ENCODE measurements around the gene CHM. TPM values are rescaled to one million over a fixed set of nuclear protein-coding genes. Genes with fewer than 3 reads are reported as not detected.
"Not testable (repeated sequence)": the region's sequence is repeated elsewhere in the genome, so short reads cannot be mapped to it uniquely, and the experiment has no call there.

The CHM gene
- total RNA-seq, 1 experiment from 2014 or later, result 37.1 TPM

DNA sequence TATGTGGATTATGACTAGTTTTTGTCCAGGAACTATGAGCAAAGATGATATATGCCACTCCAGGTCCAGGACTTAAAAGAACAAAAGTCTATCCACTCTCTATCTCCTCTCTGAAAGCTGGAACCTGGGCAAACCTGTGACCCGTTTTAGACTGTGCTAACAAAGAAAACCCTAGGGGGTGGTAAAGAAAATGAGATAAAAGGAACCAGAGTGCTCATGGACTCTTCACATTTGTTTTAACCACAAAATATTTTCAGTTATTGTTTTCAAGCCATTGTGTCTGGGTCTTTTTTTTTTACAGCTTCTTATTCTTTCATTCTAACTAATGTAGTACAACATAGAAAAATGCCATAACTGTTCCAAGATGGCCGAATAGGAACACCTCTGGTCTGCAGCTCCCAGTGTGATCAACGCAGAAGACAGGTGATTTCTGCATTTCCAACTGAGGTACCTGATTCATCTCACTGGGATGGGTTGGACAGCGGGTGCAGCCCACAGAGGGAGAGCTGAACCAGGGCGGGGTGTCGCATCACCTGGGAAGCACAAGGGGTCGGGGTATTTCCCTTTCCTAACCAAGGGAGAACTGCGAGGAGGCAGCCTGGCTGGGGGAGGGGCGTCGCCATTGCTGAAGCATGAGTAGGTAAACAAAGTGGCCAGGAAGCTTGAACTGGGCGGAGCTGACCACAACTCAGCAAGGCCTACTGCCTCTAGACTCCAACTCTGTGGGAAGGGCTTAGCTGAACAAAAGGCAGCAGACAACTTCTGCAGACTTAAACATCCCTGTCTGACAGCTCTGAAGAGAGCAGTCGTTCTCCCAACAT, 45.1 kb downstream of the CHM start:
- peak; percentile 31 for DNase-seq (ENCODE audit: extremely low read depth, low read depth)

GRCh38 chrX:85998954-85999353, 48.4 kb downstream of the CHM start:
- DNase-seq (ENCODE audit: extremely low read depth, low read depth), result no peak

DNA sequence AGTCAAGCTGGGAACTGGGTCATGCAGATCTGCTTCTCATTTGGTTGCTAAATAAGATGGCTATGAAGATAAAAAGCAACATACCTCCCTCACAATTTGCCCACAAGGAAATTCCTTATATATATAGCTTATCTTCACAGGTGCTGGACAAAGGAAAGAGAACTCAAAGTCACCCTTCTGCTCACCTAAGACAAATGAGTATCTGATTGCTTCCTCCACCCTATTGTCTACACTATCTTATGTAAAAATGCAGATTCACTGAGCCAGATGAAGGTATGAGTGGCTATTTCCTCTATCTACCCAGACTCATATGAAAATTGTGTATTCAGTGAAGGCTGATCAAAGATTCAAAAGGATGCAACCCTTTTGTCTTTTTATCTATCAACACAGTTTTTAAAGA, 50.8 kb downstream of the CHM start:
- no peak for DNase-seq (ENCODE audit: extremely low read depth, low read depth)

- DNase-seq (ENCODE audit: extremely low read depth, low read depth), result no peak
Observed at GRCh38 chrX:85995641-85996040, 51.7 kb downstream of the CHM start.

GRCh38 chrX:85994797-85995196, 52.6 kb downstream of the CHM start:
- DNase-seq (ENCODE audit: extremely low read depth, low read depth), result no peak

DNA sequence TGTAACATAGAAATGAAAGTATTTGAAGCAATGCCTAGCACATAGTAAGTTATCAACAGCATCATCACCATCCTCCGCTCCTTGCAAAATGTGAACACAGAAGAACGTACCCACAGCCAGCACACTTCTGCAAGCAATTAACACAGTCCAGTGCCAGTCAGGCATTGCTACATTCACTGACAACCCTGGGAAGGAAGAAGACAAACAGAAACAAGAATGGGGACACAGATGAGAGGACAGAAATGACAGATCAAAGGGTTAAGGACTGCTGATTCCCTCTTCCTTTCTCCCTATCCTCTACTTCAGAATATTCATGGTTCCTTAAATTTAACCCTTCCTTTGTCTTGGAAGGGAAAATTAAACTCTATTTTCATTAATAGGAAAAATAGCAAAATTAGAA, 53.1 kb downstream of the CHM start:
- DNase-seq (ENCODE audit: extremely low read depth, low read depth), result no peak

DNA sequence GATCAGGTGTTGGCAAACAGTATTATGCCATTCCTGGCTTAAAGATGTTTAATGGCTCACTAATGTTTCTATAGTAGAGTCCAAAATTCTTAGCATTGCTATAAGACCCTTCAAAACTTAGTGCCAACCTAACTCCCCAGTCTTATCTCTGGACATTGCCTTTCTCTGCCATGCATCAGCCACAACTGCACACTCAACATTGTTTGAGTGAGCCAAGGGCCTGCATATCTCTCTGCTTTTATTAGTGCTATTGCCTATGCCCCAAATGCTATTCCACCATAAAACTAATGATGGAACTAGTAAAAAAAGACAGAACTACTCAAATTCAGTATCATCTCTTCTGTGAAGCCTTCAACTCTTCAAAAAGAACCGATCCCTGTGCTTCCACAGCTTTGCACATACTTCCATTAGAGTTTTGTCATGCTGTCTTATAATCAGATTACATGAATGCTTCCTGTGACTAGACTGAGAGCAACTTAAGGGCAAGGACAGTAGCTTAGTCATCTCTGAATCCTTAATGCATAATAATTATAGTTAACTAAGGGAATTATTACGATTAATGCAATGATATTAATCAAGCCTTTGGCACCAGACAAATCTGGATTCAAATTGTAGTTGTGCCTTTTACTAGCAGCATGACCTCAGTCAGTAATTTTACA, 53.7 kb downstream of the CHM start:
- DNase-seq (ENCODE audit: extremely low read depth, low read depth), result no peak

GRCh38 chrX:85992811-85993229, 54.5 kb downstream of the CHM start:
- DNase-seq (ENCODE audit: extremely low read depth, low read depth), result no peak

GRCh38 chrX:85988353-85988752, 59.0 kb downstream of the CHM start:
- DNase-seq (ENCODE audit: extremely low read depth, low read depth), result no peak

DNA sequence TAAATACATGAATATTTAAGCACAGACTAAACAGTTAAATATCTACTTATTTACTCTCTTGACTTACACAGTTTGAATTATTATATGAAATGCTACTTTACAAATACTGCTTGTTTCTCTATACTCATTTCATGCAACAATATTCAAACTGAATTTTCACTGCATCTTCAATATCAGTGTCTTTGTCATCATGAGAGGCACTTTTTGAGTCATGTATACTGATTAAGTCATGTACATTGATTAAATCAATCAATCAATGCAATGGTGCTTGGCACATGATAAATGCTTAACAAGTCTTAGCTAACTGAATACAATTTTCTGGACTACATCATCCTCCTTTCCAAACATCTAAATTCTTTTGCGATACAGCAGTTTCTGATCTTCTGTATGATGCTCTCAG, 67.1 kb downstream of the CHM start:
- DNase-seq (ENCODE audit: extremely low read depth, low read depth), result no peak

DNA sequence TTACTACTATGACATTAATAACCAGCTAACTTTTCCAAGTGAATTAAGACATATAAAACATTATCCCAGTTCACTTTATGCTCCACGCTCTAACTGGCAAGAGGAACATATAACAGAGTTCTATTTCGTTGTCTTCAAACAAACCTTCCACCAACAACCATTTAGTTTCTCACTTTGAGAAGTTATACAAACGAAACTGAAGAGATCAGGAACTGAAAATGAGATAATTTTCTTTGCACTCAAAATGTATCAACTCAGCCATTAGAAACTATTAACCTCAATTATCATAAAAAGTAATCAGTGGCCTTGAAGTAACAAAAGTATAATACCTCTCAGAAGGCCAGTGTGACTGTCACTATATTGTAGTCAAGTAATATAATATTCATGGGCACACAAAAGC, 70.1 kb downstream of the CHM start:
- no peak for DNase-seq (ENCODE audit: extremely low read depth, low read depth)

DNA sequence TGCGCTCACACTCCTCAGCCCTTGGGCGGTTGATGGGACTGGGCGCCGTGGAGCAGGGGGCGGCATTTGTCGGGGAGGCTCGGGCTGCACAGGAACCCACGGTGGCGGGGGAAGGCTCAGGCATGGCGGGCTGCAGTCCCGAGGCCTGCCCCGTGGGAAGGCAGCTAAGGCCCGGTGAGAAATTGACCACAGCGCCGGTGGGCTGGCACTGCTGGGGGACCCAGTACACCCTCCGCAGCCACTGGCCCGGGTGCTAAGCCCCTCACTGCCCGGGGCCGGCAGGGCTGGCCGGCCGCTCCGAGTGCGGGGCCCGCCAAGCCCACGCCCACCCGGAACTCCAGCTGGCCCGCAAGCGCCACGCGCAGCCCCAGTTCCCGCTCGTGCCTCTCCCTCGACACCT, 75.0 kb downstream of the CHM start:
- DNase-seq (ENCODE audit: extremely low read depth, low read depth), result not testable (repeated sequence)

- no peak for DNase-seq (ENCODE audit: extremely low read depth, low read depth)
Observed at GRCh38 chrX:85964744-85965143, 82.6 kb downstream of the CHM start.

DNA sequence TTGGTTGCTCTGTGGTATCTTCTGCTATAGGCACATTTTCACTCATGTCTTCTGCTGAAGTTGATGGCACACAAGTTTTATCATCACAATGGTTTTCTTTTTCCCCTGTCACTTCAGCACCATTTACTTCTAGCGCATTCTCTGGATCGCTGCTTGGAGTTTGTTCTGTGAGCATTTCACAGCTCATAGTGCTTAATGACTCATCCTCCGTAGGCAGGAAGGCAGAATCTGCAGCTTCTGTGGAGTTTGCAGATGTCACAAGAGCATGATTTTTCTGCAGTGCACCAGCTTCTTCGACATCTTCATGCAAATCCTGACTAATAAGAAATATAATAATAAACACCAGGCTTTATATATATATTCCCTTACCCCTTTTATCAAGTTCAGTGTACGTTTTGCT, 83.6 kb downstream of the CHM start:
- peak; percentile 26 for DNase-seq (ENCODE audit: extremely low read depth, low read depth)

DNA sequence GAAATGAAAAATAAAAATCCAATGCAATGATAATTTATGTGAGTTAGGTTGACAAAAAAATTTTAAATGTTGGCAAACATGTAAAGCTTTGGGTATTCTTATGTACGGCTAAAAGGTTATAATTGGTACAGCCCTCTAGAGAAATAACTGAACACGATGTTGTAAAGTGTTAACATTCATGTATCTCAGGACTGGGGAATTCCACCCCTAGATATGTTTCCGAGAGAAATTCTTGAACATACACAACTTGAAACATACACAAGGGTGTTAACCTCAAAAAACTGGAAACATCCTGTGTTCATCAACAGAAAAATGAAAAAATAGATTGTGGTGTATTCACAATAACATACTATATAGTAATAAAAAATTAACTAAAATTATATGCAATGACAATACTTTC, 91.8 kb downstream of the CHM start:
- DNase-seq (ENCODE audit: extremely low read depth, low read depth), result no peak

GRCh38 chrX:85944751-85945150, 102.6 kb downstream of the CHM start:
- not testable (repeated sequence) for DNase-seq (ENCODE audit: extremely low read depth, low read depth)

DNA sequence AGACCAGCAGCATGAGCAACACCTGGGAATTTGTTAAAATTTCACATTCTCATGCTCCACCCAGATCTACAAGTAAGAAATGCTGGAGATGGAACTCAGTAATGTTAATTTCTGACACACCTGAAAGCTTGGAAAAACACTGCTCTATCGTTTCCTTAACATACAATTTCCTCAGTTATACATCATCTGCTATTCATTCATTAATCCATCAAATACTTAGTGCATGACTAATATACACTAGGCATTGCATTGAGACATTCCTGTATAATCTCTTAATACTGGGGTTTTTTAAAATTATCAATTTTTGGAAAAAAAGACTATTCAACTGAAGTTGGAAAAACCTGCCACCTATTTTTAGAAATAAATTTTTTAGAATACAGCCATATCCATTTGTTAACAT, 106.1 kb downstream of the CHM start:
- no peak for DNase-seq (ENCODE audit: extremely low read depth, low read depth)

DNA sequence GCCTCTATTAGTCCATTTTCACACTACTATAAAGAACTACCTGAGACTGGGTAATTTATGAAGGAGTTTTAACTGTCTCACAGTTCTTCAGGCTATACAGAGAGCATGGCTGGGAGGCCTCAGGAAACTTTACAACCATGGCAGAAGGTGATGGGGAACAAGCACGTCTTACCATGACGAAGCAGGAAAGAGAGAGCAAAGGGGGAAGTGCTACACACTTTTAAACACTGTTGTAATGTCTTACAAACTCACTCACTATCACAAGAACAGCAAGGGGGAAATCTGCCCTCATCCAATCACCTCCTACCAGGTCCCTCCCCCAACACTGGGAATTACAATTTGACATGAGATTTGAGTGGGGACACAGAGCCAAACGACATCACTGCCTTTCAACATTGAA, 107.4 kb downstream of the CHM start:
- DNase-seq (ENCODE audit: extremely low read depth, low read depth), result not testable (repeated sequence)

- DNase-seq (ENCODE audit: extremely low read depth, low read depth), result not testable (repeated sequence)
Observed at GRCh38 chrX:85934399-85934798, 113.0 kb downstream of the CHM start.

GRCh38 chrX:85930099-85930498, 117.3 kb downstream of the CHM start:
- no peak for DNase-seq (ENCODE audit: extremely low read depth, low read depth)

GRCh38 chrX:85928606-85929005, 118.8 kb downstream of the CHM start:
- DNase-seq (ENCODE audit: extremely low read depth, low read depth), result no peak

GRCh38 chrX:85927740-85928139, 119.6 kb downstream of the CHM start:
- no peak for DNase-seq (ENCODE audit: extremely low read depth, low read depth)

All from NCI-H460 (cell line).